Measurements from ENCODE around the gene HDAC9. TPM values are rescaled to one million over a fixed set of nuclear protein-coding genes. Genes with fewer than 3 reads are reported as not detected.

Gene HDAC9
- total RNA-seq, 1 experiment from 2014 or later, result 159 TPM

DNA sequence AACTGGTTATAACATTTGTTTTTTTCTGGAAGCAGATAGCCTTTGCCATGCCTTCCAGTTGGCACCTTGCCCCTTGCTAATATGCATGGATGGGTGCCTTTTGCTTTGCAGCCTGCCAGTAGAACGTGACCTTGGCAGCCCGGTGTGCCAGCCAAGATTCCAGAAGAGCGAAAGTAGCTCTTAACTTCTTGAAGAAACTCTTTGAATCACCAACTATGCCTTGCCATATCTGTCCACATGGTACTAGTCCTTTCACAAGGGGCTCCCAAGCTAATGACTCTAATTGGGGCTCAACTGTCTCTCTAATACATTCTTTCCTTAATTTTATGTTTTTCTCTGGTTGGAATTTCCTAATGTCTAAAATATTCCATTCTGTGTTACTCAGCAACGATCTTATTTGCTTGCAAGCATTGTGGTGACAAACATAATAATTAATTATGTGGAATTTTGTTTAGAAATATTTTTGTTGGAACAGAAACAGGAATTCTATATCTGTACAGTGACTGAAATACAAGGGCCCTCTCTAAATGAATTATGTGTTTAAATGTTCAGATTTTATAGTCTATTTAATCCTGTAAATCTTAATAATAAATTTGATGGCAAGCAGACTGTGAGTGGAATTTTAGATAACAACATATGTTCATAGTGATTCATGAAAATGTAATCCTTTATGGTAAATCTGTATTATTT is 45.8 kb downstream of the HDAC9 start:
- H3K4me3 Mint-ChIP-seq (ENCODE audit: low read depth, unreplicated experiment), result no peak overlapping the region
- TF ChIP-seq, protein P1, sequence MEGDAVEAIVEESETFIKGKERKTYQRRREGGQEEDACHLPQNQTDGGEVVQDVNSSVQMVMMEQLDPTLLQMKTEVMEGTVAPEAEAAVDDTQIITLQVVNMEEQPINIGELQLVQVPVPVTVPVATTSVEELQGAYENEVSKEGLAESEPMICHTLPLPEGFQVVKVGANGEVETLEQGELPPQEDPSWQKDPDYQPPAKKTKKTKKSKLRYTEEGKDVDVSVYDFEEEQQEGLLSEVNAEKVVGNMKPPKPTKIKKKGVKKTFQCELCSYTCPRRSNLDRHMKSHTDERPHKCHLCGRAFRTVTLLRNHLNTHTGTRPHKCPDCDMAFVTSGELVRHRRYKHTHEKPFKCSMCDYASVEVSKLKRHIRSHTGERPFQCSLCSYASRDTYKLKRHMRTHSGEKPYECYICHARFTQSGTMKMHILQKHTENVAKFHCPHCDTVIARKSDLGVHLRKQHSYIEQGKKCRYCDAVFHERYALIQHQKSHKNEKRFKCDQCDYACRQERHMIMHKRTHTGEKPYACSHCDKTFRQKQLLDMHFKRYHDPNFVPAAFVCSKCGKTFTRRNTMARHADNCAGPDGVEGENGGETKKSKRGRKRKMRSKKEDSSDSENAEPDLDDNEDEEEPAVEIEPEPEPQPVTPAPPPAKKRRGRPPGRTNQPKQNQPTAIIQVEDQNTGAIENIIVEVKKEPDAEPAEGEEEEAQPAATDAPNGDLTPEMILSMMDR (IDR thresholded peaks at IDR 0.05; ENCODE audit: unreplicated experiment), result no peak
- CTCF ChIA-PET, result no interaction called here
- no peaks in the 10 kb centered on the region for H3K27me3 Mint-ChIP-seq (ENCODE audit: unreplicated experiment)
- intact Hi-C loops (cut with micrococcal nuclease; ENCODE audit: unreplicated experiment), result no loop called here
- no peak for DNase-seq
- no peaks in the 10 kb centered on the region for H3K9me3 Mint-ChIP-seq (ENCODE audit: low read depth, unreplicated experiment)
- BruUV-seq (replicated peaks), result no TSS peak
- peaks cover 35% of the 10 kb centered on the region for H3K36me3 Mint-ChIP-seq (ENCODE audit: insufficient read depth, unreplicated experiment)
- no peak overlapping the region for H3K27ac Mint-ChIP-seq (ENCODE audit: unreplicated experiment)
- H3K4me1 Mint-ChIP-seq (ENCODE audit: low read depth, unreplicated experiment), result peaks cover 49% of the 10 kb centered on the region

- H3K4me3 Mint-ChIP-seq (ENCODE audit: low read depth, unreplicated experiment), result no peak overlapping the region
- no peaks in the 10 kb centered on the region for H3K27me3 Mint-ChIP-seq (ENCODE audit: unreplicated experiment)
- no peaks in the 10 kb centered on the region for H3K9me3 Mint-ChIP-seq (ENCODE audit: low read depth, unreplicated experiment)
- intact Hi-C loops (cut with micrococcal nuclease; ENCODE audit: unreplicated experiment), result no loop called here
- no peak for DNase-seq
- CTCF ChIA-PET, result no interaction called here
- TF ChIP-seq, protein P1 (IDR thresholded peaks at IDR 0.05; ENCODE audit: unreplicated experiment), result no peak
- peaks cover 34% of the 10 kb centered on the region for H3K36me3 Mint-ChIP-seq (ENCODE audit: insufficient read depth, unreplicated experiment)
- no TSS peak for BruUV-seq (replicated peaks)
- H3K27ac Mint-ChIP-seq (ENCODE audit: unreplicated experiment), result no peak overlapping the region
- H3K4me1 Mint-ChIP-seq (ENCODE audit: low read depth, unreplicated experiment), result peaks cover 43% of the 10 kb centered on the region
These were observed 46.3 kb downstream of the HDAC9 start for GRCh38 chr7:18541871-18542212.

DNA sequence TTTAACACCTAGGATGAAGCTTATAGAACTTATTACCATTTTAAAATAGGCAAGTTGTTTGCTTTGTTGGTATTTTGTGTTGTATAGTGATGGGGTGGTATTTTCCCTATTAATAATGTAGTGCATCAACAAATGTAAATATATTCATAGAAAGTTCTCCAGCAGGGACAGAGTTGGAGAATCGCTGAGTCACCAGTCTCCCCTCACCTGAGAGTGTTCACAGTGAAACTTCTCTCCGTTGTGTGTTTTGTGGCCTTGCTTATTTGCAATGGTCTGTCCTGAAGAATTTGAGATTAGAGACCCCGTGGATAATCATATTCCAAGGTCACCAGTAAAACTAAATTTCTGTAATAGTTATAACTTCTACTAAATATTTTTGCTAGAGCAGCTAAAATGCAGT is 51.0 kb downstream of the HDAC9 start:
- no peak for DNase-seq
- CTCF ChIA-PET, result no interaction called here
- Mint-ChIP-seq H3K4me3 (ENCODE audit: low read depth, unreplicated experiment) (no peak overlapping the region), H3K36me3 (ENCODE audit: insufficient read depth, unreplicated experiment) (peaks cover 40% of the 10 kb centered on the region), H3K27me3 (ENCODE audit: unreplicated experiment) (no peaks in the 10 kb centered on the region), H3K27ac (ENCODE audit: unreplicated experiment) (no peak overlapping the region), H3K4me1 (ENCODE audit: low read depth, unreplicated experiment) (peaks cover 38% of the 10 kb centered on the region), H3K9me3 (ENCODE audit: low read depth, unreplicated experiment) (no peaks in the 10 kb centered on the region)
- no TSS peak for BruUV-seq (replicated peaks)
- TF ChIP-seq, protein P1 (IDR thresholded peaks at IDR 0.05; ENCODE audit: unreplicated experiment), result no peak
- intact Hi-C loops (cut with micrococcal nuclease; ENCODE audit: unreplicated experiment), result no loop called here

- H3K27ac Mint-ChIP-seq (ENCODE audit: unreplicated experiment), result no peak overlapping the region
- TF ChIP-seq, protein P1 (IDR thresholded peaks at IDR 0.05; ENCODE audit: unreplicated experiment), result no peak
- intact Hi-C loops (cut with micrococcal nuclease; ENCODE audit: unreplicated experiment), result no loop called here
- no TSS peak for BruUV-seq (replicated peaks)
- H3K9me3 Mint-ChIP-seq (ENCODE audit: low read depth, unreplicated experiment), result no peaks in the 10 kb centered on the region
- no peak for DNase-seq
- peaks cover 34% of the 10 kb centered on the region for H3K36me3 Mint-ChIP-seq (ENCODE audit: insufficient read depth, unreplicated experiment)
- H3K27me3 Mint-ChIP-seq (ENCODE audit: unreplicated experiment), result no peaks in the 10 kb centered on the region
- CTCF ChIA-PET, result interaction anchor here (0.6 to 1.3 kb wide), 2 partner anchors 11 to 39 kb away, joined by 3 to 4 read pairs; no protein-coding TSS in a partner anchor
- peaks cover 32% of the 10 kb centered on the region for H3K4me1 Mint-ChIP-seq (ENCODE audit: low read depth, unreplicated experiment)
- no peak overlapping the region for H3K4me3 Mint-ChIP-seq (ENCODE audit: low read depth, unreplicated experiment)
These were observed 52.1 kb downstream of the HDAC9 start for GRCh38 chr7:18547509-18548187.

Measured in Calu3 (cell line).